ENCODE results near the gene RPS18.

Gene RPS18

DNA sequence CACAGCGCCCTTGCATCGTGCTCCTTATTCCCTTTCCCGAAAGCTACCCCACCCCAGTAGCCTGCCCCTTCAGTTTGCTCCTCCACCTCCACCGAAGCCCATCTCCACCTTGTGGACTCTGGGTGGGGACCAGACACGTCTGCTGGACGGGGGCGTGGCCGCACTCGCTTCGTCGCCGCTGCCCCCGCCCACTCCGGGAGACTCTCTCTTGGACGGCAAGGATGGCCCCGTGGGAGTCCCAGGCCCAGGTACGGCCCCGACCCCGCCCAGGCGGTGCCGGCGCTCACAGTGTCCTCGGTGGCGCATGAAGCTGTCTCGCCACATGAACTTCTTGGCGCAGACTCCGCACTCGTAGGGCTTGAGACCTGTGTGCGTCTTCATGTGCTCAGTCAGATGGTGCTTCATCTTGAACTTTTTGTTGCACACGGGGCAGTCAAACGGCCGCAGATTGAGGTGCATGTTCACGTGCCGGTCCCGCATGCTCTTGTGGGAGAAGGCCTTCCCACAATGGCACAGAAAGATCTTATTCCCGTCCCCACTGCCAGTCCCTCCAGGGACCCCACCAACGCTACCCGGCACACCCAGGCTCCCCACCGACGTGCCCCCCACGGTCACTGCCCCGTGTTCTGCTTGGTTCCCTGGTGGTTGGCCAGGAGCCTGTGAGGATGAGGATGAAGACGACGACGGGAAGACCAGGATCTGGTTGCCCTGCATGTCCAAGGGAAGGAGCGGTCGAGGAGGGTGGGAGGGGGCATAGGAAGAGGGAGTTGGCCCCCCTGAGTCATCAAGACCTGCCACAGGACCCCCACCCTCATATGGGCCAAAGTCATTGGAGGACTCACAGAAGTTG lies 43.3 kb downstream of the RPS18 start:
- no peak for DNase-seq (ENCODE audit: low read depth in 2 of 2)

DNA sequence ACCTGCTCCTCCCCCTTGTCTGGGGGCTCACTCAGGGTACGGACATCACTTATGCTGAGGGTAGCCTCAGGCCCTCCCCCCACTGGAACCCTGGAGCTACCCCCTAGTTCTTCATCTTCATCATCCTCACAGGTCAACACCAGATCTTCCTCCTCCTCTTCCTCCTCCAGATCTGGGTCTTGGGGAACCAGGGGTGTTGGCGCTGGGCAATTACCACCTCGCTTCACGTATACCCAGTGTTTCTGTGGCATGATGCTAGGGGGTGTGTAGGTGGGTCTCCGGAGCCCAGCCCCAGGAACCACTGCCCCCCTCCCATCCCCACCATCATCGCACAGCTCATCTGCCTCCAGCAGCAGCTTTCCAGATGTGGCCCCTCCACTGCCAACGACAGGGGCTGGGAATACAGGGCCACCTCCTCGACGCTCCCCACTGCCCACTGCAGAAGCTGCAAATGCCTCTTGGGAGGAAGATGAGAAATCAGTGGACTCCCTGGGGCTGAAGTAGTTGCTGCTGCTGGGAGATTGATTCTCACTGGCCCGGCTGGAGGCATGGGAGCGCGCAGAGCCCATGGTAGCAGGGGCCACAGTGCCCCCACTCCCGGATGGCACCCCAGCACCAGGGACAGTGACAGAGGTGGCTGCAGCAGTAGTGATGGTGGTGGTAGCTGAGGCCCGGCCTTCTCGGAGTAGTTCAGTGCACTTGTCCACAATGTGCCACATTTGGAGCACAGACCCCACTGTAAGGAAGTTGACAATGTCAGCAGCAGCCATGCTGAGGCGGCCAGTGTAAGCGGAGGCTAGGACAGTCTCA lies 44.1 kb downstream of the RPS18 start:
- DNase-seq (ENCODE audit: low read depth in 2 of 2), result no peak

DNA sequence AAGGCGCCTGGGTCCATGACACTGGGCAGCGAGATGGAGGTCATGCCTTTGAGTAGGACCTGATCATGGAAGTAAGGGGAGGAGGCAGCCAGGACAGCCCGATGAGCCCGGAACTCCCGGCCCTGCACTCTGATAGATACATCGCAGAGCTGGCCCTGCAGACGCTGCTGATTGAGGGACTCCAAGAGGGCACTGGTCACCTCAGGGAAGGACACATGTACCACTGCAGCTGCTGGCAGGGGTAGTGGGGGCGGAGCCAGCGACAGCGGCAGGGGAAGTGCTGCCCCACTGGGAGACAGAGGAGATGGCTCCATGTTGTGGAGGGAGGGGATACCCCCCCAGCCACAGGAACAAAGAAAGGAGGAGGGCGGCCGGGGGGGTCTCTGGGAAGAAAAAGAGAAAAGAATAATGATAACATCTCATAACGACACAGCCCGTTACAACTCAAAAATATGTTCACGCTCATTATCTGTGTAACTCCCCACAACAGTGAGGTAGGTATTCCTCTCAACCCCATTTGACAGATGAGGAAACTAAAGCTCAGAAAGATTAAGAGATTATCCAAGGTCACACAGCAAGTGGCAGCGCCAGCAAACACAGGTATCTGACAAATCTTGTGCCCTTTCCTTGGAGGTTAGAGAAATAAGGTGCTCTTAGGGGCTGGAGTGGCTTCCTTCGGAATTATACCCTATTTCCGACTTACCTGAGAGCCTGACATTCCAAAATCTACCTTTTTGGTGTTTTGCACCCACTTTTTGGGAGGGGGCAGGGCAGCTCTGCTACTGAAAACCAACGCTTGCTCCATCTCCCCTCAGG lies 44.9 kb downstream of the RPS18 start:
- DNase-seq (ENCODE audit: low read depth in 2 of 2), result no peak

DNA sequence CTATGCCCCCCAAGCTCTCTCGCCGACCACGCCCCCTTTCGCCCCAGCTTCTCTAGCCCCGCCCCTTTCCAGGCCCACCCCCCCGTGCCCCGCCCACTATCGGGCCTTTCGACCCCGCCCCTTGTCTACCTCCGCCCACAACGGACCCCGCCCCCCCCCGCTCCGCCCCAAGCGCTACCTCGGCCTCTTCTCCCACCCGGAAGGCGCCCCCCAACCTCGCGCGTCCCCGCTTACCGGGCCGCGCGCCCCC lies 45.5 kb downstream of the RPS18 start:
- DNase-seq (ENCODE audit: low read depth in 2 of 2), result no peak

DNA sequence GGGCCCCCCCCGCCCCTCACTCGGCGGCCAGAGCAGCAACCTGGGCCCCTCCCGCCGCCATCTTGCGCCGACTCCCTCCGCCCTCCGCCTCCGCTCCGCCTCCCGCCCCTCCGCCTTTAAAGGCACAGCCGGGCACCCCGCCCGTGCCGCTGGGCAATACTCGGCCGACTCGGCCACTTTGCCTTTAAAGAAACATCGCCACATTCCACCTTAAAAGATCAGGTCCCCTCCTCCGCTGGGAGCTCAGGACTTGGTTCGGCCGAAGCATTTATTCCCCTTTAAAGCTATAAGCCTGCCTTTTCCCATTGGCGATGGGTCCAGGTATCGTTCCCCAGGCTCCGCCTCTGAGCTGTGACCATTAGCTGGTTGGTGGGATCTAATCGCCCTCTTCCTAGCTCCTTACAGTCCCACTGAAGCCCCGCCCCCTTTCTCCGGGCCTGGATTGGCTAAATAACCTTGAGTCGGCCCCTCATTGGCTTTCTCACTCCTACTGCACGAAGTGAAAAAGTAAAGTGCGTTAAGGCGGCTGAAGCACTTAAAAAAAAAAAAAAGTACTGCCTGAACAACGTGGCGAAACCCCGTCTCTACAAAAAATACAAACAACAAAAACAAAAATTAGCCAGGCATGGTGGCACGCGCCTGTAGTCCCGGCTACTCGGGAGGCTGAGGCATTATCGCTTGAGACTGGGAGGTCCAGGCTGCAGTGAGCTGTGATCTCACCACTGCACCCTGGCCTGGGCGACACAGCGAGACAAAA lies 46.0 kb downstream of the RPS18 start, which contains the start of gene ZBTB22:
TSS of gene ZBTB22 (minus strand) at position 76 of the 757 bp plus-strand sequence. CDS start 828 bp downstream, outside the sequence.
- DNase-seq (ENCODE audit: low read depth in 2 of 2), result peak; percentile 95 to 97

DNA sequence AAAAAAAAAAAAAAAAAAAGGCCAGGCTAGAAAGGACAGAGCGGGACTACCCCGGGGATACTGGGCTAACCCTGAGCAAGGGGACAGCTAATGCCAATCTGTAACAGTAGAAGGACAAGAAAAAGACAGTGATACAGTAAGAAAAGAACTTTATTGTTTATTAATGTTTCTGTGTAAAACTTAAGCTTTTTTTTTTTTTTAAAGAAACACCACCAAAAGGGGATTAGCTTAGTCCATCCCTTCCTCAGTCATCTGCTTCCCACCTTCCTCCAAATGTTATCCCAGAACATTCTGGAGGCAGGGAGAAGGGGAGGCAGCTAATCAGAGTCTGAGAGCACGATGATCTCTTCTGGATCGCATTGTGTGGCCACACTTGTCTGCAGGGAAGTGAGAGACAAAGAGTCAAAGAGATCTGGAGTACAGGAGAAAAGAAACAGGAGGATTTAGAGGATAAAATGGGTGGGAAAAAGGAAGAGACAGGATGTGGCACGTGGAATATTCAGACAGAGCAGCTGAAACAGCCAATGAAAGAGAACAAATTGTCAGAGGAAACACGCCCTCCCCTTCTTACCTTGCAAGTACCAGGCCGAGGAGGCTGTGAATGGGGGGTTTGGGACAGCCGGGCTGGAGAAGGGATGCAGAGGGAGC lies 46.7 kb downstream of the RPS18 start:
- no peak for DNase-seq (ENCODE audit: low read depth in 2 of 2)

DNA sequence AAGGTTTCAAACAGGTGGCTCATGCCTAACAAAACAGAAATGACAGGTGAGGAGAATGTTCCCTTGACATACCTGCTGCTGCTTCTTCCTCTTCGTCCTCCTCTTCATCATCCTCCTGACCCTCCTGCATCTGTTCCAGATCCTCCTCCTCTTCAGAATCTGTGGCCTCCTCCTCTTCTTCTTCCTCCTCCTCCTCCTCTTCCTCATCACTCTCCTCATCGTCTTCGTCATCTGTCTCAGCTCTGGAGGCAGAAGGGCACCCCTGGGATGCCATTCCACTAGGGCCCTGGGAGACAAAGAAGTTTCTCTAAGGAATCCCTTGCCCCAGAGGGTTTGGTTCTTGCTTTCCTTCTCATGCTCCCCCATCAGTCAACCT lies 48.1 kb downstream of the RPS18 start:
- no peak for DNase-seq (ENCODE audit: low read depth in 2 of 2)

DNA sequence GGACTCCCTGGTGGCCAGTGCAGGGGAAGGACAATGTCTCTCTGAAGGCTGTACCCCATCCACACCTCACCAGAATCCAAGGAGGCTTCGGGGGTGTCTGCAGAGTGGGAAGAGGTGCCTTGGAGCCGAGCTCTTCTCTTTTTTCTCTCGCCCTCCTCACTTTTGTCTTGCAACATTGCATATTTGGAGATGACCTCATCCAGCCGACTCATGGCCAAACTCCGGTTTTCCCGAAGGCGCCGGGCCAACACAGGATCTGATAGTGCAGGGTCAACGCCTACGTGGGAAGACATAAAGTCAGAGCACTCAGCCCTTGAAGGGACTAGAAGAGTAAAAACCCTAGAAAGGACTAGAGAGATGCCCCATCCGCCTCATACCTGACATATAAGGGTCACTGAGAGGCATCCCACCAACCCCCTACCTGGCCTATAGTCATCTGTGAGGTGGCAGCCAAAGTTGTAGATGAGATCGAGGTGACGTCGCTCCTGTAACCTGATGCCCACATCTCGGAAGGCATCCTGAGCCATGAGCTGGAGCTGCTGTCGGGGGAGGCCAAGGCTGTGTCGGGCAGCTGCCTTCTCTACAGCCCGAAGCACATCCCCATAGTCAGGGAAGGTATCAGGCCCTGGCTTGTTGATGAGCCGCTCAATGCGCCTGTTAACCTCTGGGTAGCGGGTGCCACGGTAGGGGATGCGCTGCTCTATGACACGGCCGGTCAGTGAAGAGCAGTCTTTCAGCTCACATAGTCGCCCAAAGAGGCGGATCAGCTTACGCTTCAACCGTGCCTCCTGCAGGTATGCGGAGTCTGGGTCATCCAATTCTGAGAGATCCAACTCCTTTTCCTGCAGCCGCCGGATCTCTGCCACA lies 48.7 kb downstream of the RPS18 start:
- DNase-seq (ENCODE audit: low read depth in 2 of 2), result no peak

DNA sequence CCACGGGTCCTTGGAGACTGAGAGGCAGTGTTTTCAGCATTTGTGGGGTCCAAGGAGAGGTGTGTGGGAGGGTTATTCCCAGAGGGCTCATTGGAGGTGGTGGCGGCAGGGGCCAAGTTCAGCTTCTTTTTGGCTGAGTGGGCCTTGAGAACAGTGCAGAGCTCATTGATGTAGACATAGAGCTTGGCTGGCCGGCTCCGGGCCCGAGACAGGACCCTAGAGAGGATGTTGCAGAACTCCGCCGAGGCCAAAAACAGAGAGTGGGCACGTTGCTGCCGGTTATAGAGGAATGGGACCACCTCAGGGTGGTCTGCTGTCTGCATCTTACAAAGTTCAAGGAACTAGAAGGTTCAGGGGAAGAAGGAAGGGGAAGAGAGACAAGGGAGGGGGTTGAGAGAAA lies 49.4 kb downstream of the RPS18 start:
- no peak for DNase-seq (ENCODE audit: low read depth in 2 of 2)

DNA sequence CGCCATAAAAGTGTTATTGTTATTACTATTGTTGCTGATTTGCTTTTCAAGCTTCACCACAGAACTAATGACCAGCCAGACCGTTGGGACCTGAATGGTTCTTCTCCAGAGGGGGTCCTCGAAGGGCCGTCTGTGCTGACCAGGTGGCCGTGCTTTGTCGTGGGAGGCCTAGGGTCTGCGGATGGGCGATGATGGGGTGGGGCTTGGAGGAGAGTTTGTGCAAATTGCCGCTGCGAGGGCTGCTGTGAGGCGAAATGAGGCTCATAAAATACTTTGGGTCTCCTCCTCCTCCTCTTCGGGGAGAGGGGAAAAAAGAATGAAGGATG lies 51.7 kb downstream of the RPS18 start:
- no peak for DNase-seq (ENCODE audit: low read depth in 2 of 2)

DNA sequence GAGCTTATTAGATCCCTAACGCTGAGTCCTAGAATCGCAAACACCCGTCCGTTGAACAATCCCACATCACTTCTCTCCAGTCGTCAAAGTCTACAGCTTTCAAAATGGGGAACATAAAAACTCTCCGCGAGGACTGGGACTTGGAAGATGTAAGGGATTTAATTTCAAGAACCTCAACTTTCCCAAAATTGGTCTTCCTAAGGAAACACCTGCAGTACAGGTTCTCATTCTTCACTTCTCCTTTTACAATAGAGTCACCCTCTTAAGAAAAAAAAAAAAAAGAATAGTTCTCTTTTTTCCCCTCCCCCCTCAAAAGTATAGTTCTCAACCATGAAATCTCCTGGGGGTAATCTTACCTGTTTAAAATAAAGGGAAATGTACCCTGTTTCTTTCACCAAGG lies 52.2 kb downstream of the RPS18 start:
- DNase-seq (ENCODE audit: low read depth in 2 of 2), result no peak

Measured in stimulated activated CD4-positive, alpha-beta T cell treated with anti-CD3 and anti-CD28 coated beads, Interleukin-4, amount 100 ng/mL, for 48 hours (primary cell).